GM12878 (cell line): ENCODE measurements around the gene GPBP1L1. TPM values are rescaled to one million over a fixed set of nuclear protein-coding genes. Genes with fewer than 3 reads are reported as not detected.
A peak's percentile ranks its signal among the peaks of the same experiment; 100 is the strongest.

Source experiments
- ATAC-seq: fragments of 200-7000 bp; cut with Tn5 transposase; 3 replicates; pipeline ENCODE4 v1.9.1; 2020; ENCODE audit warnings: mild to moderate bottlenecking, moderate library complexity
- BruUV-seq: library from RNA; stranded (reverse); fragments of 400-500 nt; replicated peaks from 2 replicates; lab custom pipeline; 2021; lab: Mats Ljungman, UMichigan
- CTCF ChIA-PET: fragments of 300-600 bp; sonication (Branson Sonifier 250); formaldehyde crosslinking; extraction: SDS; loops from one replicate; lab custom pipeline; 2021; ENCODE audit warnings: inconsistent platforms; lab: Yijun Ruan, JAX
- POLR2A ChIA-PET: fragments of 350-600 bp; formaldehyde crosslinking; extraction: SDS; loops from one replicate; lab custom pipeline; 2021; ENCODE audit warnings: inconsistent platforms; lab: Charles Lee
- RAD21 ChIA-PET: fragments of 300-600 bp; sonication (Branson Sonifier 250); formaldehyde crosslinking; loops from one replicate; lab custom pipeline; 2023; ENCODE audit warnings: antibody characterized with exemption; ENCODE audit not compliant: unreplicated experiment; lab: Charles Lee
- SMC1A ChIA-PET: fragments of 300-600 bp; sonication (Branson Sonifier 250); formaldehyde crosslinking; loops from one replicate; lab custom pipeline; 2023; ENCODE audit not compliant: unreplicated experiment, uncharacterized antibody; lab: Charles Lee
- DNase-seq: peaks from one replicate; pipeline ENCODE4 v3.0.0-alpha.2; 2011; ENCODE audit warnings: low read depth, low spot score
- FAIRE-seq: peaks from 3 replicates; lab custom pipeline; 2011; peaks lifted over from hg19 to GRCh38; lab: Jason Lieb, UNC
- H2AFZ ChIP-seq: 2 replicates; pipeline ENCODE4 v1.6.0; 2011; ENCODE audit warnings: low read depth, low read length, control low read depth; ENCODE audit not compliant: control insufficient read depth
- H3K27ac ChIP-seq: 2 replicates; pipeline ENCODE4 v1.5.1; 2011; ENCODE audit warnings: control low read depth; ENCODE audit not compliant: control insufficient read depth, insufficient read depth
- H3K27me3 ChIP-seq, 2 experiments: replicated peaks in 1 of 2; 2 replicates each; pipeline versions ENCODE4 v1.6.0 to v1.6.1; 2011; ENCODE audit warnings: low read length in 1 of 2; ENCODE audit not compliant: control insufficient read depth in 2 of 2, insufficient read depth in 2 of 2
- H3K36me3 ChIP-seq, 2 experiments: 2 replicates each; pipeline ENCODE4 v1.5.1; 2011; ENCODE audit warnings: low read length in 1 of 2; ENCODE audit not compliant: control insufficient read depth in 2 of 2, insufficient read depth in 2 of 2
- H3K4me1 ChIP-seq: 2 replicates; pipeline ENCODE4 v1.6.1; 2011; ENCODE audit warnings: mild to moderate bottlenecking, low read length, moderate library complexity, mixed read lengths; ENCODE audit not compliant: control insufficient read depth, insufficient read depth
- H3K4me2 ChIP-seq: 2 replicates; pipeline ENCODE4 v1.6.0; 2011; ENCODE audit warnings: control low read depth; ENCODE audit not compliant: control insufficient read depth, insufficient read depth
- H3K4me3 ChIP-seq: fragments of 200-600 bp; sonication (generic); 2 replicates; pipeline ENCODE4 v1.5.1; 2016
- H3K79me2 ChIP-seq: 2 replicates; pipeline ENCODE4 v1.6.0; 2011; ENCODE audit warnings: low read length; ENCODE audit not compliant: control insufficient read depth, insufficient read depth
- H3K9ac ChIP-seq: 2 replicates; pipeline ENCODE4 v1.8.0; 2011; ENCODE audit warnings: low read length, control low read depth, mixed read lengths; ENCODE audit not compliant: control insufficient read depth, insufficient read depth
- H3K9me3 ChIP-seq: replicated peaks from 3 replicates; pipeline ENCODE4 v1.5.1; 2011; ENCODE audit warnings: mild to moderate bottlenecking, low read length; ENCODE audit not compliant: control insufficient read depth, insufficient read depth
- H4K20me1 ChIP-seq: 2 replicates; pipeline ENCODE4 v1.6.0; 2011; ENCODE audit not compliant: control insufficient read depth, insufficient read depth
- ASH2L ChIP-seq: fragments of 300-600, 200-600 bp; sonication (generic); IDR thresholded peaks from 2 replicates; pipeline ENCODE4 v1.6.1; 2017; ENCODE audit warnings: low read depth, mild to moderate bottlenecking, borderline replicate concordance
- BACH1 ChIP-seq: fragments of 450-650 bp; IDR thresholded peaks from 2 replicates; pipeline ENCODE4 v1.6.1; 2017; ENCODE audit warnings: mild to moderate bottlenecking, borderline replicate concordance
- BCL3 ChIP-seq: IDR thresholded peaks from 2 replicates; pipeline ENCODE4 v1.6.1; 2011; ENCODE audit warnings: borderline replicate concordance, low read depth, mild to moderate bottlenecking, moderate library complexity, low read length; ENCODE audit not compliant: insufficient read depth, poor library complexity, severe bottlenecking
- CHD1 ChIP-seq: IDR thresholded peaks from 2 replicates; pipeline ENCODE4 v1.6.1; 2012; ENCODE audit warnings: low read depth, low read length, improper control_type of control experiment
- CHD2 ChIP-seq: IDR thresholded peaks from 2 replicates; pipeline ENCODE4 v1.6.1; 2011; ENCODE audit warnings: low read depth, low read length, improper control_type of control experiment, borderline replicate concordance
- EGR1 ChIP-seq, 2 experiments: IDR thresholded peaks; 1 replicate in 1 of 2; 2 replicates in 1 of 2; pipeline ENCODE4 v1.6.1; 2011 to 2012; ENCODE audit warnings: low read depth in 2 of 2, low read length in 2 of 2, borderline replicate concordance in 1 of 2, mild to moderate bottlenecking in 1 of 2, moderate library complexity in 1 of 2
- JUNB ChIP-seq: IDR thresholded peaks from 2 replicates; pipeline ENCODE4 v1.6.1; 2016; ENCODE audit warnings: antibody characterized with exemption, mild to moderate bottlenecking
- RB1 ChIP-seq: fragments of 450-650 bp; formaldehyde crosslinking; IDR thresholded peaks from 2 replicates; pipeline ENCODE4 v1.6.1; 2017; ENCODE audit warnings: mild to moderate bottlenecking, borderline replicate concordance
- SIX5 ChIP-seq: IDR thresholded peaks from 2 replicates; pipeline ENCODE4 v1.6.1; 2011; ENCODE audit warnings: mild to moderate bottlenecking, low read depth, low read length, moderate library complexity; ENCODE audit not compliant: severe bottlenecking
- TCF12 ChIP-seq: IDR thresholded peaks from 2 replicates; pipeline ENCODE4 v1.6.1; 2011; ENCODE audit warnings: low read depth, mild to moderate bottlenecking, low read length
- TCF7 ChIP-seq: IDR thresholded peaks from 2 replicates; pipeline ENCODE4 v1.6.1; 2014; ENCODE audit warnings: antibody characterized with exemption, borderline replicate concordance
- ZBED1 ChIP-seq: IDR thresholded peaks from 2 replicates; pipeline ENCODE4 v1.6.1; 2016; ENCODE audit warnings: borderline replicate concordance
- ZBTB40 ChIP-seq: fragments of 450-650 bp; IDR thresholded peaks from 2 replicates; pipeline ENCODE4 v1.6.1; 2016; ENCODE audit warnings: mild to moderate bottlenecking, moderate library complexity, borderline replicate concordance
- WGBS: methylation state at CpG from one replicate; pipeline ENCODE4 v1.1.6; 2016; ENCODE audit warnings: low lambda C conversion rate; ENCODE audit not compliant: insufficient replicate concordance, insufficient coverage; ENCODE audit errors: missing lambda C conversion rate; 5-methylcytosine and 5-hydroxymethylcytosine counted together
- in situ Hi-C: fragments of 300-500 bp; cut with MboI; formaldehyde crosslinking; loops from 9 replicates; pipeline ENCODE4 v1.14.3; 2018; ENCODE audit warnings: mixed read lengths
- intact Hi-C: fragments of 100-400 bp; cut with micrococcal nuclease; formaldehyde crosslinking; loops from one replicate; pipeline ENCODE4 v1.14.2; 2022; ENCODE audit not compliant: unreplicated experiment
- polyA plus RNA-seq, 11 experiments: library from polyadenylated mRNA; depleted of rRNA in 4 of 11; unstranded in 6 of 11; stranded (reverse) in 5 of 11; fragments of >200 nt; fragmentation: Nextera tagmentation in 4 of 11; fragmentation: Illumina TruSeq in 1 of 11; extraction: Ambion mirVana in 4 of 11; extraction: Trizol in 1 of 11; gene quantifications; 1 replicate in 1 of 11; 2 replicates in 10 of 11; pipeline versions ENCODE4 v1.2.1 to v1.2.3, GENCODE V29; 2011 to 2016; ENCODE audit warnings: inconsistent platforms in 2 of 11, missing spikeins in 2 of 11, low read depth in 1 of 11
- total RNA-seq, 4 experiments: library from RNA; depleted of rRNA in 3 of 4; stranded (reverse); fragments of >200 nt in 3 of 4; fragmentation: Illumina TruSeq in 1 of 4; extraction: Trizol in 1 of 4; gene quantifications; 2 replicates each; pipeline versions ENCODE4 v1.2.1 to v1.2.3, GENCODE V29; 2013 to 2021
- TF ChIP-seq, protein P1 (sequence below): fragments of 450-650 bp; conservative IDR thresholded peaks from 2 replicates; pipeline ENCODE4 v1.6.1; 2017; ENCODE audit warnings: mild to moderate bottlenecking, moderate library complexity

The GPBP1L1 gene
- total and polyA plus RNA-seq, 10 of the 15 experiments (the other 5 are each of a cell fraction or from before 2014, with no cell fraction given): 37.3 to 91.6 (median 81.2) TPM

GRCh38 chr1:45684402-45684801 lies 1.9 kb downstream of the GPBP1L1 start:
- H3K9me3 ChIP-seq: no peaks in the 10 kb centered on the region
- DNase-seq (no peak), ATAC-seq (no peak), FAIRE-seq (no peak)
- BruUV-seq: no TSS peak
- no peak overlapping the region for H3K9ac ChIP-seq
- H4K20me1 ChIP-seq: peaks cover under 1% of the 10 kb centered on the region; the same call in 1 of the 2 replicates
- no peaks in the 10 kb centered on the region for H3K36me3 ChIP-seq
- H3K27ac ChIP-seq: no peak overlapping the region
- intact Hi-C loops: loop anchor here (10.0 kb wide), 2 partner anchors 500 to 660 kb away; partner anchors contain the start of gene NSUN4
- RAD21 ChIA-PET: no interaction called here
- TF ChIP-seq TCF12 (no peak), EGR1 (IDR thresholded peaks at IDR 0.05; ENCODE audit: borderline replicate concordance in 1 of 2, low read depth in 2 of 2, low read length in 2 of 2) (no peak), BCL3 (no peak), TCF7 (no peak), BACH1 (no peak), CHD1 (no peak), CHD2 (no peak), SIX5 (no peak), ZBTB40 (no peak), RB1 (no peak), ASH2L (no peak), JUNB (no peak), ZBED1 (no peak)
- TF ChIP-seq, protein P1, sequence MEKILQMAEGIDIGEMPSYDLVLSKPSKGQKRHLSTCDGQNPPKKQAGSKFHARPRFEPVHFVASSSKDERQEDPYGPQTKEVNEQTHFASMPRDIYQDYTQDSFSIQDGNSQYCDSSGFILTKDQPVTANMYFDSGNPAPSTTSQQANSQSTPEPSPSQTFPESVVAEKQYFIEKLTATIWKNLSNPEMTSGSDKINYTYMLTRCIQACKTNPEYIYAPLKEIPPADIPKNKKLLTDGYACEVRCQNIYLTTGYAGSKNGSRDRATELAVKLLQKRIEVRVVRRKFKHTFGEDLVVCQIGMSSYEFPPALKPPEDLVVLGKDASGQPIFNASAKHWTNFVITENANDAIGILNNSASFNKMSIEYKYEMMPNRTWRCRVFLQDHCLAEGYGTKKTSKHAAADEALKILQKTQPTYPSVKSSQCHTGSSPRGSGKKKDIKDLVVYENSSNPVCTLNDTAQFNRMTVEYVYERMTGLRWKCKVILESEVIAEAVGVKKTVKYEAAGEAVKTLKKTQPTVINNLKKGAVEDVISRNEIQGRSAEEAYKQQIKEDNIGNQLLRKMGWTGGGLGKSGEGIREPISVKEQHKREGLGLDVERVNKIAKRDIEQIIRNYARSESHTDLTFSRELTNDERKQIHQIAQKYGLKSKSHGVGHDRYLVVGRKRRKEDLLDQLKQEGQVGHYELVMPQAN: no peak
- H3K4me2 ChIP-seq: peak overlapping the region; percentile 64
- no peak overlapping the region for H2AFZ ChIP-seq
- POLR2A ChIA-PET: interaction anchor here (1.2 to 2.6 kb wide), 2 partner anchors 10 to 31 kb away, joined by 3 to 15 read pairs; no protein-coding TSS in a partner anchor
- no peaks in the 10 kb centered on the region; the same call in 1 of the 2 replicates for H3K4me1 ChIP-seq
- no peaks in the 10 kb centered on the region for H3K27me3 ChIP-seq
- SMC1A ChIA-PET: interaction anchor here (1.0 to 1.8 kb wide), 2 partner anchors 27 to 40 kb away, joined by 3 to 6 read pairs; no protein-coding TSS in a partner anchor
- peak overlapping the region; percentile 97 for H3K4me3 ChIP-seq
- peaks cover 89% of the 10 kb centered on the region for H3K79me2 ChIP-seq
- in situ Hi-C loops: no loop called here
- WGBS: 62% methylated on average over 2 of the region's 2 CpGs
- CTCF ChIA-PET: interaction anchor here (0.7 kb wide), 2 partner anchors 38 to 159 kb away, joined by 3 read pairs; no protein-coding TSS in a partner anchor
